GM12801 (cell line): Measurements from ENCODE around the gene DHRS1.

Source experiments
- CTCF ChIP-seq: IDR thresholded peaks from one replicate; pipeline ENCODE4 v1.5.1; 2011; ENCODE audit warnings: control low read depth; ENCODE audit not compliant: insufficient read length; ENCODE audit errors: extremely low read depth

DHRS1 gene

GRCh38 chr14:24274101-24274543 is 25.5 kb downstream of the DHRS1 start:
- TF ChIP-seq CTCF, result no peak

- TF ChIP-seq CTCF, result no peak
Measured at GRCh38 chr14:24273422-24273998, 26.1 kb downstream of the DHRS1 start.

GRCh38 chr14:24272467-24272866 is 27.1 kb downstream of the DHRS1 start:
- no peak for TF ChIP-seq CTCF

- no peak for TF ChIP-seq CTCF
Measured at GRCh38 chr14:24271834-24272263, 27.7 kb downstream of the DHRS1 start.

GRCh38 chr14:24271134-24271833 is 28.3 kb downstream of the DHRS1 start, which contains the start of gene RABGGTA:
Gene RABGGTA (minus strand): TSS chr14:24271597. CDS start chr14:24271115, 482 bp downstream.
- no peak for TF ChIP-seq CTCF

- TF ChIP-seq CTCF, result no peak
Measured at GRCh38 chr14:24270537-24271133, 28.9 kb downstream of the DHRS1 start.

GRCh38 chr14:24269910-24270536 is 29.6 kb downstream of the DHRS1 start:
- no peak for TF ChIP-seq CTCF
